ENCODE data around the gene KIAA1958.
A peak's percentile ranks its signal among the peaks of the same experiment; 100 is the strongest.

The KIAA1958 gene

GRCh38 chr9:112487008-112487798, 576 bp downstream of the KIAA1958 start:
- Histone ChIP-seq H3K9ac (ENCODE audit: low read depth in 1 of 2, low read length in 2 of 2) (peak overlapping the region; percentile 52 to 60), H3K4me1 (ENCODE audit: control insufficient read depth in 1 of 2, insufficient read depth in 2 of 2, low read length in 2 of 2) (peaks cover 10 to 13% of the 10 kb centered on the region in 2 donors), H3K9me3 (ENCODE audit: control insufficient read depth in 1 of 2, low read length in 2 of 2) (no peaks in the 10 kb centered on the region), H3K36me3 (ENCODE audit: control insufficient read depth in 1 of 2, insufficient read depth in 2 of 2, low read length in 2 of 2) (no peaks in the 10 kb centered on the region), H3K4me3 (ENCODE audit: low read depth in 1 of 2, low read length in 2 of 2) (peak overlapping the region; percentile 75 to 78), H3K27me3 (ENCODE audit: control insufficient read depth in 1 of 2, insufficient read depth in 2 of 2, low read length in 2 of 2) (no peaks in the 10 kb centered on the region), H3K27ac (ENCODE audit: low read depth, low read length) (peak overlapping the region; percentile 28)

- no peaks in the 10 kb centered on the region for H3K36me3 ChIP-seq (ENCODE audit: control insufficient read depth in 1 of 2, insufficient read depth in 2 of 2, low read length in 2 of 2)
These were observed 1.2 kb downstream of the KIAA1958 start for GRCh38 chr9:112487799-112488340.

GRCh38 chr9:112489039-112489546, 2.5 kb downstream of the KIAA1958 start:
- Histone ChIP-seq H3K27me3 (ENCODE audit: control insufficient read depth in 1 of 2, insufficient read depth in 2 of 2, low read length in 2 of 2) (no peaks in the 10 kb centered on the region), H3K4me1 (ENCODE audit: control insufficient read depth in 1 of 2, insufficient read depth in 2 of 2, low read length in 2 of 2) (peaks cover 10 to 13% of the 10 kb centered on the region in 2 donors), H3K36me3 (ENCODE audit: control insufficient read depth in 1 of 2, insufficient read depth in 2 of 2, low read length in 2 of 2) (no peaks in the 10 kb centered on the region), H3K9me3 (ENCODE audit: control insufficient read depth in 1 of 2, low read length in 2 of 2) (peaks cover 6 to 7% of the 10 kb centered on the region in 2 donors), H3K4me3 (ENCODE audit: low read depth in 1 of 2, low read length in 2 of 2) (no peak overlapping the region), H3K27ac (ENCODE audit: low read depth, low read length) (no peak overlapping the region), H3K9ac (ENCODE audit: low read depth in 1 of 2, low read length in 2 of 2) (no peak overlapping the region)

More at GRCh38 chr9:112487799-112488340, 1.2 kb downstream of the KIAA1958 start:
- H3K9me3 ChIP-seq (ENCODE audit: control insufficient read depth in 1 of 2, low read length in 2 of 2) = no peaks in the 10 kb centered on the region
- H3K4me3 ChIP-seq (ENCODE audit: low read depth in 1 of 2, low read length in 2 of 2) = peak overlapping the region; percentile 75 to 78
- no peaks in the 10 kb centered on the region for H3K27me3 ChIP-seq (ENCODE audit: control insufficient read depth in 1 of 2, insufficient read depth in 2 of 2, low read length in 2 of 2)
- H3K4me1 ChIP-seq (ENCODE audit: control insufficient read depth in 1 of 2, insufficient read depth in 2 of 2, low read length in 2 of 2) = peaks cover 10 to 13% of the 10 kb centered on the region in 2 donors
- peak overlapping the region; percentile 52 to 60 for H3K9ac ChIP-seq (ENCODE audit: low read depth in 1 of 2, low read length in 2 of 2)
- peak overlapping the region; percentile 8 for H3K27ac ChIP-seq (ENCODE audit: low read depth, low read length)

GRCh38 chr9:112489876-112490666, 3.4 kb downstream of the KIAA1958 start:
- H3K4me3 ChIP-seq (ENCODE audit: low read depth in 1 of 2, low read length in 2 of 2) = no peak overlapping the region
- H3K36me3 ChIP-seq (ENCODE audit: control insufficient read depth in 1 of 2, insufficient read depth in 2 of 2, low read length in 2 of 2) = no peaks in the 10 kb centered on the region
- no peak overlapping the region for H3K9ac ChIP-seq (ENCODE audit: low read depth in 1 of 2, low read length in 2 of 2)
- H3K27ac ChIP-seq (ENCODE audit: low read depth, low read length) = no peak overlapping the region
- no peaks in the 10 kb centered on the region for H3K27me3 ChIP-seq (ENCODE audit: control insufficient read depth in 1 of 2, insufficient read depth in 2 of 2, low read length in 2 of 2)
- H3K9me3 ChIP-seq (ENCODE audit: control insufficient read depth in 1 of 2, low read length in 2 of 2) = peaks cover 6 to 10% of the 10 kb centered on the region in 2 donors
- peaks cover 10 to 13% of the 10 kb centered on the region in 2 donors for H3K4me1 ChIP-seq (ENCODE audit: control insufficient read depth in 1 of 2, insufficient read depth in 2 of 2, low read length in 2 of 2)

GRCh38 chr9:112493393-112494137, 6.9 kb downstream of the KIAA1958 start:
- no peaks in the 10 kb centered on the region for H3K27me3 ChIP-seq (ENCODE audit: control insufficient read depth in 1 of 2, insufficient read depth in 2 of 2, low read length in 2 of 2)
- H3K9ac ChIP-seq (ENCODE audit: low read depth in 1 of 2, low read length in 2 of 2) = no peak overlapping the region
- H3K4me3 ChIP-seq (ENCODE audit: low read depth in 1 of 2, low read length in 2 of 2) = no peak overlapping the region
- peaks cover 0 to 5% of the 10 kb centered on the region in 2 donors for H3K4me1 ChIP-seq (ENCODE audit: control insufficient read depth in 1 of 2, insufficient read depth in 2 of 2, low read length in 2 of 2)
- H3K36me3 ChIP-seq (ENCODE audit: control insufficient read depth in 1 of 2, insufficient read depth in 2 of 2, low read length in 2 of 2) = peaks cover 0 to 5% of the 10 kb centered on the region in 2 donors
- no peak overlapping the region for H3K27ac ChIP-seq (ENCODE audit: low read depth, low read length)
- H3K9me3 ChIP-seq (ENCODE audit: control insufficient read depth in 1 of 2, low read length in 2 of 2) = peaks cover 8 to 10% of the 10 kb centered on the region in 2 donors

- Histone ChIP-seq H3K36me3 (ENCODE audit: control insufficient read depth in 1 of 2, insufficient read depth in 2 of 2, low read length in 2 of 2) (peaks cover 0 to 5% of the 10 kb centered on the region in 2 donors), H3K9ac (ENCODE audit: low read depth in 1 of 2, low read length in 2 of 2) (no peak overlapping the region), H3K27me3 (ENCODE audit: control insufficient read depth in 1 of 2, insufficient read depth in 2 of 2, low read length in 2 of 2) (no peaks in the 10 kb centered on the region), H3K27ac (ENCODE audit: low read depth, low read length) (no peak overlapping the region), H3K9me3 (ENCODE audit: control insufficient read depth in 1 of 2, low read length in 2 of 2) (peaks cover 8 to 10% of the 10 kb centered on the region in 2 donors), H3K4me3 (ENCODE audit: low read depth in 1 of 2, low read length in 2 of 2) (no peak overlapping the region), H3K4me1 (ENCODE audit: control insufficient read depth in 1 of 2, insufficient read depth in 2 of 2, low read length in 2 of 2) (peaks cover 0 to 5% of the 10 kb centered on the region in 2 donors)
These were observed 7.5 kb downstream of the KIAA1958 start for GRCh38 chr9:112494153-112494552.

GRCh38 chr9:112495614-112496013, 9.0 kb downstream of the KIAA1958 start:
- H3K4me1 ChIP-seq (ENCODE audit: control insufficient read depth in 1 of 2, insufficient read depth in 2 of 2, low read length in 2 of 2) = no peaks in the 10 kb centered on the region
- no peak overlapping the region for H3K27ac ChIP-seq (ENCODE audit: low read depth, low read length)
- H3K27me3 ChIP-seq (ENCODE audit: control insufficient read depth in 1 of 2, insufficient read depth in 2 of 2, low read length in 2 of 2) = no peaks in the 10 kb centered on the region
- H3K9me3 ChIP-seq (ENCODE audit: control insufficient read depth in 1 of 2, low read length in 2 of 2) = peaks cover 8 to 10% of the 10 kb centered on the region in 2 donors
- no peak overlapping the region for H3K4me3 ChIP-seq (ENCODE audit: low read depth in 1 of 2, low read length in 2 of 2)
- H3K9ac ChIP-seq (ENCODE audit: low read depth in 1 of 2, low read length in 2 of 2) = no peak overlapping the region
- peaks cover 0 to 5% of the 10 kb centered on the region in 2 donors for H3K36me3 ChIP-seq (ENCODE audit: control insufficient read depth in 1 of 2, insufficient read depth in 2 of 2, low read length in 2 of 2)

GRCh38 chr9:112496074-112496722, 9.6 kb downstream of the KIAA1958 start:
- no peaks in the 10 kb centered on the region for H3K27me3 ChIP-seq (ENCODE audit: control insufficient read depth in 1 of 2, insufficient read depth in 2 of 2, low read length in 2 of 2)
- H3K27ac ChIP-seq (ENCODE audit: low read depth, low read length) = no peak overlapping the region
- H3K4me1 ChIP-seq (ENCODE audit: control insufficient read depth in 1 of 2, insufficient read depth in 2 of 2, low read length in 2 of 2) = no peaks in the 10 kb centered on the region
- H3K4me3 ChIP-seq (ENCODE audit: low read depth in 1 of 2, low read length in 2 of 2) = no peak overlapping the region
- no peak overlapping the region for H3K9ac ChIP-seq (ENCODE audit: low read depth in 1 of 2, low read length in 2 of 2)
- peaks cover 0 to 5% of the 10 kb centered on the region in 2 donors for H3K36me3 ChIP-seq (ENCODE audit: control insufficient read depth in 1 of 2, insufficient read depth in 2 of 2, low read length in 2 of 2)
- peaks cover 8 to 10% of the 10 kb centered on the region in 2 donors for H3K9me3 ChIP-seq (ENCODE audit: control insufficient read depth in 1 of 2, low read length in 2 of 2)

GRCh38 chr9:112500842-112501241, 14.2 kb downstream of the KIAA1958 start:
- Histone ChIP-seq H3K36me3 (ENCODE audit: control insufficient read depth in 1 of 2, insufficient read depth in 2 of 2, low read length in 2 of 2) (no peaks in the 10 kb centered on the region), H3K27ac (ENCODE audit: low read depth, low read length) (no peak overlapping the region), H3K4me3 (ENCODE audit: low read depth in 1 of 2, low read length in 2 of 2) (no peak overlapping the region), H3K9me3 (ENCODE audit: control insufficient read depth in 1 of 2, low read length in 2 of 2) (no peaks in the 10 kb centered on the region), H3K9ac (ENCODE audit: low read depth in 1 of 2, low read length in 2 of 2) (no peak overlapping the region), H3K27me3 (ENCODE audit: control insufficient read depth in 1 of 2, insufficient read depth in 2 of 2, low read length in 2 of 2) (no peaks in the 10 kb centered on the region), H3K4me1 (ENCODE audit: control insufficient read depth in 1 of 2, insufficient read depth in 2 of 2, low read length in 2 of 2) (peaks cover 0 to 6% of the 10 kb centered on the region in 2 donors)
